HepG2 (cell line): ENCODE data around the gene NNAT.

ENCODE experiments used
- AKAP8 ChIP-seq: sonication (generic); formaldehyde crosslinking; IDR thresholded peaks from 2 replicates; pipeline ENCODE4 v1.5.1; 2020; ENCODE audit warnings: mild to moderate bottlenecking, missing genetic modification reagents
- ARID3A ChIP-seq: IDR thresholded peaks from 2 replicates; pipeline ENCODE4 v1.6.1; 2012; ENCODE audit warnings: low read depth, low read length, improper control_type of control experiment
- ASH2L ChIP-seq: fragments of 300-600, 200-600 bp; sonication (generic); IDR thresholded peaks from 2 replicates; pipeline ENCODE4 v1.7.0; 2017; ENCODE audit warnings: low read depth, mild to moderate bottlenecking, moderate library complexity, mixed read lengths, low read length; ENCODE audit not compliant: insufficient read length
- CHD2 ChIP-seq: IDR thresholded peaks from 2 replicates; pipeline ENCODE4 v1.6.1; 2011; ENCODE audit warnings: low read depth, low read length, improper control_type of control experiment
- CTCF ChIP-seq: sonication (generic); formaldehyde crosslinking; IDR thresholded peaks from 2 replicates; pipeline ENCODE4 v1.5.0; 2020; ENCODE audit warnings: mild to moderate bottlenecking, missing genetic modification reagents, moderate library complexity
- FOSL1 ChIP-seq: sonication (generic); formaldehyde crosslinking; IDR thresholded peaks from 2 replicates; pipeline ENCODE4 v1.9.0; 2021; ENCODE audit warnings: missing genetic modification reagents, borderline replicate concordance
- FOXK1 ChIP-seq: sonication (generic); formaldehyde crosslinking; IDR thresholded peaks from 2 replicates; pipeline ENCODE4 v1.4.0; 2020; ENCODE audit warnings: low read depth, missing genetic modification reagents, borderline replicate concordance
- MEIS1 ChIP-seq: sonication (generic); formaldehyde crosslinking; IDR thresholded peaks from 2 replicates; pipeline ENCODE4 v1.9.0; 2021; ENCODE audit warnings: mild to moderate bottlenecking, missing genetic modification reagents, moderate library complexity, borderline replicate concordance
- NFRKB ChIP-seq: fragments of 450-650 bp; IDR thresholded peaks from 2 replicates; pipeline ENCODE4 v1.6.1; 2017
- PCBP1 ChIP-seq: fragments of 200-400 bp; formaldehyde crosslinking; IDR thresholded peaks from 2 replicates; pipeline ENCODE4 v1.6.1; 2017; ENCODE audit warnings: mild to moderate bottlenecking, low read depth, low read length, borderline replicate concordance
- SP4 ChIP-seq: sonication (generic); formaldehyde crosslinking; IDR thresholded peaks from 2 replicates; pipeline ENCODE4 v1.8.1; 2023; ENCODE audit warnings: mild to moderate bottlenecking, missing genetic modification reagents
- TAF1 ChIP-seq: sonication (generic); formaldehyde crosslinking; IDR thresholded peaks from 2 replicates; pipeline ENCODE4 v1.4.0; 2020; ENCODE audit warnings: missing genetic modification reagents
- ZNF713 ChIP-seq: sonication (generic); formaldehyde crosslinking; IDR thresholded peaks from 2 replicates; pipeline ENCODE4 v1.4.0; 2020; ENCODE audit warnings: mild to moderate bottlenecking, missing genetic modification reagents

GRCh38 chr20:37544386-37544785 is 23.3 kb downstream of the NNAT start:
- TF ChIP-seq PCBP1 (no peak), SP4 (CRISPR knock-in tag) (no peak), ZNF713 (CRISPR knock-in tag) (no peak), CTCF (CRISPR knock-in tag) (no peak), TAF1 (CRISPR knock-in tag) (no peak), MEIS1 (CRISPR knock-in tag) (no peak), NFRKB (no peak), FOXK1 (CRISPR knock-in tag) (no peak), FOSL1 (no peak), ASH2L (no peak), AKAP8 (no peak), CHD2 (no peak), ARID3A (no peak)
